HCT116 (cell line): ENCODE results near the gene NOL4L.

ENCODE experiments used
- ATF3 ChIP-seq: IDR thresholded peaks from 2 replicates; pipeline ENCODE4 v1.6.1; 2012
- EGR1 ChIP-seq: IDR thresholded peaks from 2 replicates; pipeline ENCODE4 v1.6.1; 2012; ENCODE audit warnings: low read depth
- EZH2 ChIP-seq: fragments of 200-600 bp; sonication (generic); IDR thresholded peaks from 2 replicates; pipeline ENCODE4 v1.6.1; 2017; ENCODE audit warnings: antibody characterized with exemption, mixed run types
- EZH2phosphoT487 ChIP-seq: fragments of 200-600 bp; IDR thresholded peaks from 2 replicates; pipeline ENCODE4 v1.6.1; 2018; ENCODE audit warnings: antibody characterized with exemption, borderline replicate concordance
- JUND ChIP-seq: IDR thresholded peaks from 2 replicates; pipeline ENCODE4 v1.6.1; 2012
- POLR2A ChIP-seq: IDR thresholded peaks from 2 replicates; pipeline ENCODE4 v1.7.0; 2011; ENCODE audit warnings: borderline replicate concordance; ENCODE audit not compliant: insufficient read depth, insufficient read length; ENCODE audit errors: extremely low read depth
- POLR2AphosphoS5 ChIP-seq: IDR thresholded peaks from 2 replicates; pipeline ENCODE4 v1.6.1; 2011; ENCODE audit warnings: mild to moderate bottlenecking, low read depth, low read length, moderate library complexity
- RAD21 ChIP-seq: IDR thresholded peaks from 2 replicates; pipeline ENCODE4 v1.6.1; 2012; ENCODE audit warnings: low read depth, mild to moderate bottlenecking
- TF ChIP-seq, protein P1 (sequence below), 3 experiments: fragments of 200-600 bp in 1 of 3; sonication (generic) in 1 of 3; IDR thresholded peaks in 2 of 3; conservative IDR thresholded peaks in 1 of 3; 2 replicates each; pipeline ENCODE4 v1.5.1; 2012 to 2017; ENCODE audit warnings: low read depth in 2 of 3, low read length in 2 of 3, antibody characterized with exemption in 1 of 3, borderline replicate concordance in 1 of 3, control low read depth in 1 of 3, mild to moderate bottlenecking in 1 of 3, mixed read lengths in 1 of 3, mixed run types in 1 of 3, moderate library complexity in 1 of 3; ENCODE audit not compliant: insufficient read depth in 1 of 3
- TF ChIP-seq, protein P2 (sequence below): IDR thresholded peaks from 2 replicates; pipeline ENCODE4 v1.6.1; 2012; ENCODE audit warnings: low read depth

DNA sequence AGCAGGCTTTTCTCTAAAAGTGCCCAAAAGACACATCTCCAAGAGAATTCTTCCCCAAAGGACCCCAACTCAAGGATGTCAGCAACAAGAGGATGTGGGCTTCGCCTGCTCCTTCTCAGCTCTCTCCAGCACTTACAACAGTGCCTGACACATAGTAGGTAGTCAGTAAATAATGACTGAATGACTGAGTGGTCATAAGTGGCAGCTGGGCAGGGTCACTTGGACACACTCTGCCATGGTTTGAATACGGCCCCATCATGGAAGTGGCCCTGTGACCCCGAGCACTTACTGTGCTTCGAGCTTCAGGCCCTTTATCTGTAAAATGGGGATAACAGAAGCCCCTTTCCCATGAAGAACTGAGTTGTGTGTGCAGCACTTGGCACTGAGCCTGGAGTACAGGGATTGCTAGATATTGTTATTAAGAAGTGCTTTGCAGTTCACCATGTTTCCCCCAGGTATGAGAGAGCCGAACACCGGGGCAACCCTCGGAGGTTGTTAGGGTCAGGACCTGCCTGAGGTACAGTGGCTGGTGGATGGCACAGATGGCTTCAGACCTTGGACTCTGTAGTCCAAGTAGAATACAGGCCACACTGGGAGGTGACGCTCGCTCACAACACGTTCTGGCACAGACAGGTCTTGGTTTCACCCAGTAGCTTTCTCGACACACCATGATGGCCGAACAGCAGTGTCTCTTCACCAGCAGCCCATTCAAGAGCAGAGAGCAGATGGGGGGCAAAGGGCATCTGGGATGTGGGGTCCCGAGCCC is 56.0 kb downstream of the NOL4L start:
- TF ChIP-seq, protein P1, sequence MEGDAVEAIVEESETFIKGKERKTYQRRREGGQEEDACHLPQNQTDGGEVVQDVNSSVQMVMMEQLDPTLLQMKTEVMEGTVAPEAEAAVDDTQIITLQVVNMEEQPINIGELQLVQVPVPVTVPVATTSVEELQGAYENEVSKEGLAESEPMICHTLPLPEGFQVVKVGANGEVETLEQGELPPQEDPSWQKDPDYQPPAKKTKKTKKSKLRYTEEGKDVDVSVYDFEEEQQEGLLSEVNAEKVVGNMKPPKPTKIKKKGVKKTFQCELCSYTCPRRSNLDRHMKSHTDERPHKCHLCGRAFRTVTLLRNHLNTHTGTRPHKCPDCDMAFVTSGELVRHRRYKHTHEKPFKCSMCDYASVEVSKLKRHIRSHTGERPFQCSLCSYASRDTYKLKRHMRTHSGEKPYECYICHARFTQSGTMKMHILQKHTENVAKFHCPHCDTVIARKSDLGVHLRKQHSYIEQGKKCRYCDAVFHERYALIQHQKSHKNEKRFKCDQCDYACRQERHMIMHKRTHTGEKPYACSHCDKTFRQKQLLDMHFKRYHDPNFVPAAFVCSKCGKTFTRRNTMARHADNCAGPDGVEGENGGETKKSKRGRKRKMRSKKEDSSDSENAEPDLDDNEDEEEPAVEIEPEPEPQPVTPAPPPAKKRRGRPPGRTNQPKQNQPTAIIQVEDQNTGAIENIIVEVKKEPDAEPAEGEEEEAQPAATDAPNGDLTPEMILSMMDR (IDR thresholded peaks at IDR 0.05 in 2 of 3, conservative IDR thresholded peaks at IDR 0.05 in 1 of 3; ENCODE audit: borderline replicate concordance in 1 of 3, insufficient read depth in 1 of 3, low read depth in 2 of 3, low read length in 2 of 3) = no peak
- no peak for TF ChIP-seq ATF3
- TF ChIP-seq, protein P2, sequence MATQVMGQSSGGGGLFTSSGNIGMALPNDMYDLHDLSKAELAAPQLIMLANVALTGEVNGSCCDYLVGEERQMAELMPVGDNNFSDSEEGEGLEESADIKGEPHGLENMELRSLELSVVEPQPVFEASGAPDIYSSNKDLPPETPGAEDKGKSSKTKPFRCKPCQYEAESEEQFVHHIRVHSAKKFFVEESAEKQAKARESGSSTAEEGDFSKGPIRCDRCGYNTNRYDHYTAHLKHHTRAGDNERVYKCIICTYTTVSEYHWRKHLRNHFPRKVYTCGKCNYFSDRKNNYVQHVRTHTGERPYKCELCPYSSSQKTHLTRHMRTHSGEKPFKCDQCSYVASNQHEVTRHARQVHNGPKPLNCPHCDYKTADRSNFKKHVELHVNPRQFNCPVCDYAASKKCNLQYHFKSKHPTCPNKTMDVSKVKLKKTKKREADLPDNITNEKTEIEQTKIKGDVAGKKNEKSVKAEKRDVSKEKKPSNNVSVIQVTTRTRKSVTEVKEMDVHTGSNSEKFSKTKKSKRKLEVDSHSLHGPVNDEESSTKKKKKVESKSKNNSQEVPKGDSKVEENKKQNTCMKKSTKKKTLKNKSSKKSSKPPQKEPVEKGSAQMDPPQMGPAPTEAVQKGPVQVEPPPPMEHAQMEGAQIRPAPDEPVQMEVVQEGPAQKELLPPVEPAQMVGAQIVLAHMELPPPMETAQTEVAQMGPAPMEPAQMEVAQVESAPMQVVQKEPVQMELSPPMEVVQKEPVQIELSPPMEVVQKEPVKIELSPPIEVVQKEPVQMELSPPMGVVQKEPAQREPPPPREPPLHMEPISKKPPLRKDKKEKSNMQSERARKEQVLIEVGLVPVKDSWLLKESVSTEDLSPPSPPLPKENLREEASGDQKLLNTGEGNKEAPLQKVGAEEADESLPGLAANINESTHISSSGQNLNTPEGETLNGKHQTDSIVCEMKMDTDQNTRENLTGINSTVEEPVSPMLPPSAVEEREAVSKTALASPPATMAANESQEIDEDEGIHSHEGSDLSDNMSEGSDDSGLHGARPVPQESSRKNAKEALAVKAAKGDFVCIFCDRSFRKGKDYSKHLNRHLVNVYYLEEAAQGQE = no peak
- no peak for TF ChIP-seq POLR2A
- no peak for TF ChIP-seq POLR2AphosphoS5
- TF ChIP-seq JUND = no peak
- no peak for TF ChIP-seq EZH2
- TF ChIP-seq EZH2phosphoT487 = no peak
- TF ChIP-seq RAD21 = no peak
- no peak for TF ChIP-seq EGR1
